Omental fat pad (tissue), 4 donors: Measurements from ENCODE around the gene MTLN. TPM values are rescaled to one million over a fixed set of nuclear protein-coding genes. Genes with fewer than 3 reads are reported as not detected.
"Not testable (repeated sequence)": the region's sequence is repeated elsewhere in the genome, so short reads cannot be mapped to it uniquely, and the experiment has no call there.

Experiments
- ATAC-seq: fragments of 150-250 bp; one replicate; pipeline ENCODE4 v1.9.1; 2016; ENCODE audit warnings: mild to moderate bottlenecking, moderate library complexity; ENCODE audit not compliant: low FRiP score
- DNase-seq: peaks from one replicate; pipeline ENCODE4 v3.0.0-alpha.2; 2019; ENCODE audit warnings: low spot score
- total RNA-seq, 4 donors: library from RNA; depleted of rRNA; stranded (reverse); fragments of >200 nt; gene quantifications; one replicate each; pipeline ENCODE4 v1.1.0, GENCODE V29; 2016
- TF ChIP-seq, protein P1 (sequence below), 3 donors: fragments of 450-650 bp; IDR thresholded peaks; one replicate each; pipeline ENCODE4 v1.5.1; 2016 to 2017; ENCODE audit warnings: antibody characterized with exemption in 3 of 3, mild to moderate bottlenecking in 3 of 3, moderate library complexity in 2 of 3

The MTLN gene
- total RNA-seq, 4 donors from 2014 or later, result 60.9 to 135 (median 88.3) TPM

DNA sequence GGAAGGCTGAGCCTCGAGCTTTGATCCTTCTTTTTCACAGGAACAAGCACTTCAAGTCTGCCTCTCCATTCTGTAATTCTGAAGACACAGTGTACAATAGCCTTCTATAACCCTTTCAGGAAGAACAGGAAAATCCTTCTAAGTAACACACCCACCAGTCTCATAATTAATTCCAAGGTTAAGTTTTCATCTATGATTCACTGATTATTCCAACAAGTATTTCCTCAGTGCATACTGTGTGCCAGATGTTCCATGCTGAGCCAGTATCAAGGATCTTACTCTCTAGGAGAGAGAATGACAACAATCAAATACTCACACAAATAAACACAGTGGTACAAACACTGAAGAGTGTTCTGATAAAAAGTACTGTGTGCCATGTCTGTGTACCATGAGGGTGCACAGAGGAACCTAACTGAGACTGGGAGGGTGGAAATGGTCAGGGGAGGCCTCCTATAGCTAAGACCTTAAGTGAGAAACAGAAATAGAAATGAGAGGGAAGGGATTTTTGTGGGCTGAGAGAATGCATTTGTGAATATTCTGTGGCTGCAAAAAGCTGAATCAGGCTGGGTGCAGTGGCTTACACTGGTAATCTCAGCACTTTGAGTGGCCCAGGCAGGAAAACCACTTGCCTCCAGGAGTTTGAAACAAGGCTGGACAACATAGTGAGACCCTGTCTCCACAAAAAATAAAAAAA lies 7.3 kb upstream of the MTLN start:
- ATAC-seq (no peak), DNase-seq (no peak)
- TF ChIP-seq, protein P1, sequence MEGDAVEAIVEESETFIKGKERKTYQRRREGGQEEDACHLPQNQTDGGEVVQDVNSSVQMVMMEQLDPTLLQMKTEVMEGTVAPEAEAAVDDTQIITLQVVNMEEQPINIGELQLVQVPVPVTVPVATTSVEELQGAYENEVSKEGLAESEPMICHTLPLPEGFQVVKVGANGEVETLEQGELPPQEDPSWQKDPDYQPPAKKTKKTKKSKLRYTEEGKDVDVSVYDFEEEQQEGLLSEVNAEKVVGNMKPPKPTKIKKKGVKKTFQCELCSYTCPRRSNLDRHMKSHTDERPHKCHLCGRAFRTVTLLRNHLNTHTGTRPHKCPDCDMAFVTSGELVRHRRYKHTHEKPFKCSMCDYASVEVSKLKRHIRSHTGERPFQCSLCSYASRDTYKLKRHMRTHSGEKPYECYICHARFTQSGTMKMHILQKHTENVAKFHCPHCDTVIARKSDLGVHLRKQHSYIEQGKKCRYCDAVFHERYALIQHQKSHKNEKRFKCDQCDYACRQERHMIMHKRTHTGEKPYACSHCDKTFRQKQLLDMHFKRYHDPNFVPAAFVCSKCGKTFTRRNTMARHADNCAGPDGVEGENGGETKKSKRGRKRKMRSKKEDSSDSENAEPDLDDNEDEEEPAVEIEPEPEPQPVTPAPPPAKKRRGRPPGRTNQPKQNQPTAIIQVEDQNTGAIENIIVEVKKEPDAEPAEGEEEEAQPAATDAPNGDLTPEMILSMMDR (IDR thresholded peaks at IDR 0.05), result no peak

DNA sequence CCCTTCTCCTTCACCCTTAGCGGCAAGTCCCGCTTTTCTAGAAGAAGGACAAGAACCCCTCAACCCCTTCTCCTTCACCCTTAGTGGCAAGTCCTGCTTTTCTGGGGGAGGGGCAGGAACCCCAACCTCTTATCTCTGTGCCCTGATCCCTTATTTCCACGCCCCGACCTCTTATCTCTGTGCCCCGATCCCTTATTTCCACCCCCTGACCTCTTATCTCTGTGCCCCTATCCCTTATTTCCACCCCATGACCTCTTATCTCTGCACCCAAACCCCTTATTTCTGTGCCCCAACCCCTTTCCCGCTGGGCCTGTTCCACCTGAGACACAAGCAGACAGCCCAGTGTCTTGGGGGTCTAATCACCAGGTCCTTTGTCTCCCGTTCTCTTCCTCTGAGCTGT lies 6.5 kb upstream of the MTLN start:
- not testable (repeated sequence) for DNase-seq, ATAC-seq

DNA sequence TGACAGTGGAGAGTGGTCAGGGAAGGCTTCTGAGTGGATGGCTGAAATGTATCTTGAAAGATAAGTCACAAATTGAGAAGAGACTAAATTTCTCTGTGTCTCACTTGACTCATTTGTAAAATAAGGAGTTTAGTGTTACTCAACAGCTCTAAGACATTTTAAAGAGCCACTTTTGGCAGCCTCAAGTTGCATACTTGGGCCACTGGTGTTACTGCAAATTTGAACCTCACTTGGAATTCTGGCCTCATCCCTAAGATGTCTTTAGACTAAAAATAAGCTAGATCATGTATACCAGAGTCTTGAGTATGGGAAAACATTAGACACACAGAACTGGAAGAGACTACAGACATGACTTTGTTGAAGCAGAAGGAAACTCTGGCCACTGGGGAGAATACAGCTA lies 4.5 kb upstream of the MTLN start:
- ATAC-seq (no peak), DNase-seq (no peak)
- TF ChIP-seq, protein P1 (IDR thresholded peaks at IDR 0.05), result no peak

DNA sequence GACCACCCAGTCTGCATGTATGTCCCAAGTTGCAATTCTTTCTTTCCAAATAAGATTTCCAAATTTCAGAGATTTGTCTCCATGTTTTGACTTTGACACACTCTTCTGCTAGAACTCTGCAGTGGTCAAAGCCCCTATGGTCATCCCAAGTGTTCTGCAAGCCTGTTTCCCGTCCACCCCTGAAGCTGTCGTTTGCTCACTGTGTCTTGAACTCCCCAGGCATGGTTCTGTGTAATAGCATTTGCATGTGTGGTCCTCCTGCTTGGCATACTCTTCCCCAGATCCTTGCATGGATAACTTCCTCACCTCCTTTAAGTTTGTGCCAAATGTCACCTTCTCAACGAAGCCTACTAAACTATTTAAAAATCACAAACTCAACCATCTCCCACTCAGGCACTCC lies 3.9 kb upstream of the MTLN start:
- ATAC-seq, result no peak
- TF ChIP-seq, protein P1 (IDR thresholded peaks at IDR 0.05), result no peak
- no peak for DNase-seq

DNA sequence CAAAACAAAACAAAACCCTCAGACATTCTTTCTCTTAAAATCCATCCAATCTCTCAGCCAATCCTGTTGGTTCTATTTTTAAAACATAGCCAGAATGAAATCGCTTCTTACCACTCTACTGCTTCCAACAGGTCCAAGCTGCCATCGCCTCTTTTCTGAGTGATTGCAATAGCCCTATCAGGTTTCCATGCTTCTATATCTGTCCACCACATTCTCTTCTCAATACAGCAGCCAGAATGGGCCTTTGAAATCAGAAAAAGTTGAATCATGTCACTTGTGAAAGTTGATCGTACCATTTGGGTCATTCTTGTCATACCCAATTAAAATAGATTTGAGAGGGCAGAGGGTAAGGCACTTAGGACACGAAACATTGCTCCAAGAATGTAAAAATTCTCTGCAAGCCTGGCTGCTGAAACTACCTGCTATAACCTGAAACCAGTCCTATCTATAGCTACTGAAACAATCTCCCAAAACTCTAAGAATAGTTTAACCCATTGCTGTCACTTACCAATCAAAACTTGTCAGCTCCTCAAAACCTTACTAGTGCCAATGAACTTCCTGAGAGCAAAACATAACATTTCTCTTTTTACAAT lies 3.3 kb upstream of the MTLN start:
- ATAC-seq (no peak), DNase-seq (no peak)
- TF ChIP-seq, protein P1 (IDR thresholded peaks at IDR 0.05), result no peak

DNA sequence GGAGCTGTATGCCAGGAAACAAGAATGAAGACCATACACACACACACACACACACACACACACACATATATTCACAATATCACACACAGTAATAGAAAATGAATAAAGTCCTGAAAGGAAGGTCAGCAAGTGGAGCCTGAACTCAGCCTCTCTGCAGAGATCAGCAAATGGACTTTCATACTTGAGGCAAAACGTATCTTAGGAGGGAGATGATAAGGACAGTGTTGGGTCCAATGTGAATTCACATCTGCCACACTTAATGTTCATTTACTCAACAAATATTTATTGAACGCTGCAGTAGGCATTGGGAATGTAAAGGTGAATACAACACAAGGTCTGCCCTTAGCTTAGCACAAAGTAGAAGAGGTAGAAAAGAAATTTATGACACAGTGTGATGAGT lies 2.7 kb upstream of the MTLN start:
- TF ChIP-seq, protein P1 (IDR thresholded peaks at IDR 0.05), result no peak
- no peak for DNase-seq
- ATAC-seq, result no peak

DNA sequence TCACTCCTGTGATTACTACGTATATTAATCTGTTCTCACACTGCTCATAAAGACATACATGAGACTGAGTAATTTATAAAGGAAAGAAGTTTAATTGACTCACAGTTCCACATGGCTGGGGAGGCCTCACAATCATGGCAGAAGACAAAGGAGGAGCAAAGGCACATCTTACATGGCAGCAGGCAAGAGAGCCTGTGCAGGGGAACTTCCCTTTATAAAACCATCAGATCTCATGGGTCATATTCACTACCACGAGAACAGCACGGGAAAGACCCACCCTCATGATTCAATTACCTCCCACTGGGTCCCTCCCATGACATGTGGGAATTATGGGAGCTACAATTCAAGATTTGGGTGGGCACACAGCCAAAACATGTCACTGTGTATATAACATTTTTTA lies 1.2 kb upstream of the MTLN start:
- DNase-seq, ATAC-seq: not testable (repeated sequence)

DNA sequence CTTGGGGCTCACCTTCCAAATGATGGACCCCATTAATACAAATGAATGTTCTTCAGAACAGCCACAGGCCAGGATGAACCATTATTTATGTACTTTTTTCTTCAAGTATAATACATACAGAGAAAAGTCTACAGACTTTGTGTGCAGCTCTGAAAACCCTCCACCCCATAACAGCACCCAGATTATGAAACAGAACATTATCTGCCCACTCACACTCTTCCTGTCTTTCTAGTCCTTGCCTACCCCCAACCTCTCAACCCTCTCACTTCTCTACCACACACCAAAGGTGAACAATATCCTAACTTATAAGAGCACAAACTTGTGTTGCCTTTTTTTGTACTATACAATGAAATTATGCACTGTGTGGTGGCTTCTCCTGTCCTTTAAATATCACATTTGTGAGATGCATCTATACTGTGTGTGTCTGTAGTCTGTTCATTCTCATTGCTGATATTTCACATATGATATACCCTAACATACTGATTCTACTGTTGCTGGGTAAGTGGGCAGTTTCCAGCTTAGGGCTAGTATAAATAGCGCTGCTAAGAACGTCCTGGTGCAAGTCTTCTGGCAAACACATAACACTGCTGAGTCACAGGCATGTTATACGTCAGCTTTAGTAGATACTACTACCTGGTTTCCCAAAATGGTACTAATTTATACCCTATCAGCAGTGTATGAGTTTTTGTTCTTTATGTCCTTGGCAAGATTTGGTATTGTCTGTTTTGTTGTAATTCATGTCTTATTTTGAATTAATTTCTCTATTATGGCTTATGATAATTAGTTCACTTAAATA lies 6.5 kb downstream of the MTLN start:
- DNase-seq (no peak), ATAC-seq (no peak)
- TF ChIP-seq, protein P1 (IDR thresholded peaks at IDR 0.05), result no peak
